CD4-positive, alpha-beta T cell (primary cell): ENCODE data around the gene SIRT3. TPM values are rescaled to one million over a fixed set of nuclear protein-coding genes. Genes with fewer than 3 reads are reported as not detected.

Experiments
- ATAC-seq: fragments of 200-7000 bp; cut with Tn5 transposase; one replicate; pipeline ENCODE4 v1.10.0; 2022; ENCODE audit warnings: mild to moderate bottlenecking; ENCODE audit not compliant: poor library complexity
- CTCF ChIA-PET: fragments of 350-600 bp; sonication (Branson Sonifier 250); formaldehyde crosslinking; loops from one replicate; lab custom pipeline; 2021; ENCODE audit warnings: antibody characterized with exemption, inconsistent platforms; lab: Charles Lee
- POLR2A ChIA-PET: fragments of 350-600 bp; sonication (Branson Sonifier 250); formaldehyde crosslinking; loops from one replicate; lab custom pipeline; 2021; ENCODE audit warnings: antibody characterized with exemption, inconsistent platforms; lab: Charles Lee
- DNase-seq, 14 experiments: peaks; one replicate each; pipeline ENCODE4 v3.0.0-alpha.2; 2013 to 2020; ENCODE audit warnings: mixed read lengths in 2 of 14
- H3K27ac ChIP-seq, 2 donors: one replicate each; pipeline versions ENCODE4 v1.5.1 to v1.7.0; 2013; ENCODE audit warnings: low read length in 2 of 2, low read depth in 1 of 2, mild to moderate bottlenecking in 1 of 2
- H3K27me3 ChIP-seq, 2 experiments: 1 replicate in 1 of 2; 2 replicates in 1 of 2; pipeline versions ENCODE4 v1.6.1 to v1.7.0; 2013; ENCODE audit warnings: low read length in 2 of 2, control low read depth in 1 of 2, mild to moderate bottlenecking in 1 of 2, moderate library complexity in 1 of 2; ENCODE audit not compliant: insufficient read depth in 2 of 2, control insufficient read depth in 1 of 2
- H3K36me3 ChIP-seq: one replicate; pipeline ENCODE4 v1.6.1; 2013; ENCODE audit warnings: low read length, control low read depth; ENCODE audit not compliant: insufficient read depth
- H3K4me1 ChIP-seq: one replicate; pipeline ENCODE4 v1.6.1; 2013; ENCODE audit warnings: low read length, control low read depth; ENCODE audit not compliant: insufficient read depth
- H3K4me3 ChIP-seq: one replicate; pipeline ENCODE4 v1.5.1; 2013; ENCODE audit warnings: mild to moderate bottlenecking, low read length, moderate library complexity
- H3K9me3 ChIP-seq, 2 experiments: 1 replicate in 1 of 2; 2 replicates in 1 of 2; pipeline versions ENCODE4 v1.6.1 to v1.7.0; 2013; ENCODE audit warnings: low read length in 2 of 2, mild to moderate bottlenecking in 2 of 2, control low read depth in 1 of 2, moderate library complexity in 1 of 2; ENCODE audit not compliant: control insufficient read depth in 1 of 2, insufficient read depth in 1 of 2
- H3K27ac Mint-ChIP-seq: one replicate; pipeline ENCODE4 v1.8.0; 2020; ENCODE audit warnings: mixed read lengths
- H3K27me3 Mint-ChIP-seq: one replicate; pipeline ENCODE4 v1.8.0; 2021; ENCODE audit warnings: mixed read lengths
- H3K36me3 Mint-ChIP-seq: one replicate; pipeline ENCODE4 v1.8.0; 2021; ENCODE audit warnings: low read depth, mixed read lengths
- H3K4me1 Mint-ChIP-seq: one replicate; pipeline ENCODE4 v1.8.0; 2021; ENCODE audit warnings: low read depth, mixed read lengths
- H3K4me3 Mint-ChIP-seq: one replicate; pipeline ENCODE4 v1.8.0; 2020; ENCODE audit warnings: mild to moderate bottlenecking, mixed read lengths
- H3K9me3 Mint-ChIP-seq: one replicate; pipeline ENCODE4 v1.8.0; 2020; ENCODE audit warnings: mixed read lengths
- CTCF ChIP-seq: fragments of 200-600 bp; IDR thresholded peaks from one replicate; pipeline ENCODE4 v1.8.0; 2022; ENCODE audit warnings: antibody characterized with exemption, mild to moderate bottlenecking
- intact Hi-C, 2 experiments: fragments of 100-400 bp; cut with DNase I in 1 of 2; cut with micrococcal nuclease in 1 of 2; formaldehyde crosslinking; loops; one replicate each; pipeline versions ENCODE4 v1.15.1 to v1.9.0; 2023 to 2025; cut with DNase I, micrococcal nuclease
- total RNA-seq, 174 experiments: library from RNA in 2 of 174; stranded (reverse) in 2 of 174; gene quantifications; one replicate each; pipeline ENCODE4 v1.2.3 and lab custom pipeline; 2021 to 2026

SIRT3 gene
- total RNA-seq, 2 experiments from 2014 or later = 16.4 to 18.0 TPM

GRCh38 chr11:212150-213100 is 23.7 kb downstream of the SIRT3 start:
- H3K36me3 ChIP-seq = peaks cover 71% of the 10 kb centered on the region
- DNase-seq = peak in 1 of 14 experiments; percentile 19
- Mint-ChIP-seq H3K27ac (no peak overlapping the region), H3K4me3 (peak overlapping the region; percentile 30), H3K27me3 (no peaks in the 10 kb centered on the region), H3K36me3 (peaks cover 83% of the 10 kb centered on the region), H3K4me1 (peaks cover 21% of the 10 kb centered on the region), H3K9me3 (no peaks in the 10 kb centered on the region)
- no peaks in the 10 kb centered on the region for H3K27me3 ChIP-seq
- H3K27ac ChIP-seq = no peak overlapping the region
- no peak for TF ChIP-seq CTCF
- ATAC-seq = no peak
- no peak overlapping the region for H3K4me3 ChIP-seq
- CTCF ChIA-PET = no interaction called here
- POLR2A ChIA-PET = no interaction called here
- no peaks in the 10 kb centered on the region for H3K9me3 ChIP-seq
- H3K4me1 ChIP-seq = peaks cover 33% of the 10 kb centered on the region
- intact Hi-C loops = loop anchor here in 1 of 2 experiments (10.0 kb wide), 1 partner anchor 1532 kb away; no protein-coding TSS in a partner anchor

- intact Hi-C loops = loop anchor here in 1 of 2 experiments (10.0 kb wide), 1 partner anchor 1533 kb away; no protein-coding TSS in a partner anchor
- ChIA-PET POLR2A (no interaction called here), CTCF (no interaction called here)
- ATAC-seq = no peak
- DNase-seq = no peak
- H3K4me3 ChIP-seq = no peak overlapping the region
- Mint-ChIP-seq H3K36me3 (peaks cover 90% of the 10 kb centered on the region), H3K27ac (peak overlapping the region; percentile 76), H3K9me3 (no peaks in the 10 kb centered on the region), H3K27me3 (no peaks in the 10 kb centered on the region), H3K4me1 (peaks cover 25% of the 10 kb centered on the region), H3K4me3 (peak overlapping the region; percentile 75)
- H3K27me3 ChIP-seq = no peaks in the 10 kb centered on the region
- H3K36me3 ChIP-seq = peaks cover 71% of the 10 kb centered on the region
- H3K27ac ChIP-seq = no peak overlapping the region
- H3K4me1 ChIP-seq = peaks cover 34% of the 10 kb centered on the region
- TF ChIP-seq CTCF = no peak
- H3K9me3 ChIP-seq = no peaks in the 10 kb centered on the region
Observed at GRCh38 chr11:211741-212140, 24.4 kb downstream of the SIRT3 start.

- TF ChIP-seq CTCF = no peak
- ATAC-seq (no peak), DNase-seq (no peak)
- Histone ChIP-seq H3K4me1 (peaks cover 39% of the 10 kb centered on the region), H3K9me3 (no peaks in the 10 kb centered on the region), H3K27ac (no peak overlapping the region), H3K36me3 (peaks cover 67% of the 10 kb centered on the region), H3K27me3 (no peaks in the 10 kb centered on the region), H3K4me3 (no peak overlapping the region)
- H3K27me3 Mint-ChIP-seq = no peaks in the 10 kb centered on the region
- H3K36me3 Mint-ChIP-seq = peaks cover 93% of the 10 kb centered on the region
- peak overlapping the region; percentile 76 for H3K27ac Mint-ChIP-seq
- CTCF ChIA-PET = no interaction called here
- POLR2A ChIA-PET = no interaction called here
- no peaks in the 10 kb centered on the region for H3K9me3 Mint-ChIP-seq
- intact Hi-C loops = loop anchor here in 1 of 2 experiments (10.0 kb wide), 1 partner anchor 1534 kb away; no protein-coding TSS in a partner anchor
- H3K4me1 Mint-ChIP-seq = peaks cover 28% of the 10 kb centered on the region
- peak overlapping the region; percentile 75 for H3K4me3 Mint-ChIP-seq
Observed at GRCh38 chr11:211295-211694, 24.8 kb downstream of the SIRT3 start.
